HEK293 (cell line): Measurements from ENCODE around the gene MAVS.

Source experiments
- CTCF ChIA-PET: fragments of 350-600 bp; formaldehyde crosslinking; extraction: SDS; loops from one replicate; lab custom pipeline; 2021; ENCODE audit warnings: antibody characterized with exemption; lab: Yijun Ruan, JAX
- POLR2A ChIA-PET: fragments of 300-600 bp; formaldehyde crosslinking; extraction: SDS; loops from one replicate; lab custom pipeline; 2020; ENCODE audit warnings: antibody characterized with exemption, inconsistent platforms; lab: Yijun Ruan, JAX
- H3K27ac ChIP-seq: fragments of 200-500 bp; sonication (Bioruptor generic); 2 replicates; pipeline ENCODE4 v1.5.1; 2014; ENCODE audit warnings: low read depth, low read length, control low read depth, inconsistent platforms; ENCODE audit errors: extremely low read depth
- H3K36me3 ChIP-seq, 2 experiments: fragments of 200-500 bp in 1 of 2; sonication (Bioruptor generic) in 1 of 2; 1 replicate in 1 of 2; 2 replicates in 1 of 2; pipeline ENCODE4 v1.5.1; 2014 to 2017; ENCODE audit warnings: inconsistent platforms in 2 of 2, low read length in 2 of 2; ENCODE audit not compliant: control insufficient read depth in 2 of 2, insufficient read depth in 1 of 2
- H3K4me1 ChIP-seq: fragments of 200-500 bp; sonication (Bioruptor generic); 2 replicates; pipeline ENCODE4 v1.5.1; 2014; ENCODE audit warnings: mild to moderate bottlenecking, low read length, inconsistent platforms; ENCODE audit not compliant: control insufficient read depth, insufficient read depth
- H3K4me3 ChIP-seq: 2 replicates; pipeline ENCODE4 v1.5.1; 2011; ENCODE audit warnings: low read depth, mild to moderate bottlenecking, control low read depth, low read length, moderate library complexity
- H3K9me3 ChIP-seq: fragments of 200-500 bp; sonication (Bioruptor generic); 2 replicates; pipeline ENCODE4 v1.5.1; 2014; ENCODE audit warnings: low read depth, low read length, inconsistent platforms; ENCODE audit not compliant: control insufficient read depth, insufficient read depth
- GLI2 ChIP-seq: fragments of 450-650 bp; formaldehyde crosslinking; IDR thresholded peaks from 2 replicates; pipeline ENCODE4; 2017; ENCODE audit warnings: missing biosample characterization, missing genetic modification characterization, low read depth, borderline replicate concordance
- IKZF3 ChIP-seq: fragments of 450-650 bp; IDR thresholded peaks from 2 replicates; pipeline ENCODE4 v1.5.0; 2018; ENCODE audit warnings: missing biosample characterization, mild to moderate bottlenecking, missing genetic modification characterization, moderate library complexity
- PRDM1 ChIP-seq: fragments of 450-650 bp; formaldehyde crosslinking; IDR thresholded peaks from 2 replicates; pipeline ENCODE4; 2016; ENCODE audit warnings: missing biosample characterization, missing genetic modification characterization
- ZBTB26 ChIP-seq: fragments of 450-650 bp; formaldehyde crosslinking; optimal IDR thresholded peaks from 2 replicates; pipeline ENCODE3; 2016; ENCODE audit warnings: missing biosample characterization, mild to moderate bottlenecking, missing genetic modification characterization
- ZFP3 ChIP-seq: fragments of 450-650 bp; formaldehyde crosslinking; IDR thresholded peaks from 2 replicates; pipeline ENCODE4 v1.5.1; 2016; ENCODE audit warnings: low read depth, missing biosample characterization, missing genetic modification characterization
- ZNF121 ChIP-seq: fragments of 450-650 bp; formaldehyde crosslinking; IDR thresholded peaks from 2 replicates; pipeline ENCODE4 v1.5.1; 2016; ENCODE audit warnings: missing biosample characterization, missing genetic modification characterization
- ZNF157 ChIP-seq: fragments of 450-650 bp; formaldehyde crosslinking; IDR thresholded peaks from 2 replicates; pipeline ENCODE4 v1.5.1; 2016; ENCODE audit warnings: missing biosample characterization, missing genetic modification characterization
- ZNF394 ChIP-seq: fragments of 450-650 bp; formaldehyde crosslinking; IDR thresholded peaks from 2 replicates; pipeline ENCODE4 v1.5.1; 2016; ENCODE audit warnings: missing biosample characterization, missing genetic modification characterization, mild to moderate bottlenecking, moderate library complexity, borderline replicate concordance
- ZNF529 ChIP-seq: fragments of 450-650 bp; formaldehyde crosslinking; IDR thresholded peaks from 2 replicates; pipeline ENCODE4 v1.5.1; 2017; ENCODE audit warnings: missing genetic modification characterization, missing biosample characterization; ENCODE audit not compliant: insufficient replicate concordance
- ZNF677 ChIP-seq: fragments of 450-650 bp; IDR thresholded peaks from 2 replicates; pipeline ENCODE4 v1.5.0; 2018; ENCODE audit warnings: missing biosample characterization, mild to moderate bottlenecking, missing genetic modification characterization, moderate library complexity
- ZSCAN16 ChIP-seq: fragments of 450-650 bp; formaldehyde crosslinking; IDR thresholded peaks from 2 replicates; pipeline ENCODE4 v1.5.1; 2016; ENCODE audit warnings: missing biosample characterization, missing genetic modification characterization
- ZSCAN5A ChIP-seq: fragments of 450-650 bp; formaldehyde crosslinking; IDR thresholded peaks from 2 replicates; pipeline ENCODE4 v1.5.1; 2016; ENCODE audit warnings: missing biosample characterization, missing genetic modification characterization
- TF ChIP-seq, protein P1 (sequence below): fragments of 450-650 bp; formaldehyde crosslinking; IDR thresholded peaks from 2 replicates; pipeline ENCODE4 v1.5.1; 2017; ENCODE audit warnings: missing biosample characterization, missing genetic modification characterization
- TF ChIP-seq, protein P2 (sequence below): fragments of 450-650 bp; formaldehyde crosslinking; IDR thresholded peaks from 2 replicates; pipeline ENCODE4 v1.5.1; 2016; ENCODE audit warnings: missing biosample characterization, missing genetic modification characterization

The MAVS gene

GRCh38 chr20:3900187-3900604 is 53.6 kb downstream of the MAVS start:
- TF ChIP-seq, protein P1, sequence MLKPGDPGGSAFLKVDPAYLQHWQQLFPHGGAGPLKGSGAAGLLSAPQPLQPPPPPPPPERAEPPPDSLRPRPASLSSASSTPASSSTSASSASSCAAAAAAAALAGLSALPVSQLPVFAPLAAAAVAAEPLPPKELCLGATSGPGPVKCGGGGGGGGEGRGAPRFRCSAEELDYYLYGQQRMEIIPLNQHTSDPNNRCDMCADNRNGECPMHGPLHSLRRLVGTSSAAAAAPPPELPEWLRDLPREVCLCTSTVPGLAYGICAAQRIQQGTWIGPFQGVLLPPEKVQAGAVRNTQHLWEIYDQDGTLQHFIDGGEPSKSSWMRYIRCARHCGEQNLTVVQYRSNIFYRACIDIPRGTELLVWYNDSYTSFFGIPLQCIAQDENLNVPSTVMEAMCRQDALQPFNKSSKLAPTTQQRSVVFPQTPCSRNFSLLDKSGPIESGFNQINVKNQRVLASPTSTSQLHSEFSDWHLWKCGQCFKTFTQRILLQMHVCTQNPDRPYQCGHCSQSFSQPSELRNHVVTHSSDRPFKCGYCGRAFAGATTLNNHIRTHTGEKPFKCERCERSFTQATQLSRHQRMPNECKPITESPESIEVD (tag by site-specific recombination), result peak; percentile 71
- TF ChIP-seq ZBTB26 (tag by site-specific recombination) (no peak), PRDM1 (peak; percentile 86), ZNF157 (tag by site-specific recombination) (no peak), ZSCAN5A (tag by site-specific recombination) (no peak)
- Histone ChIP-seq H3K9me3 (no peaks in the 10 kb centered on the region), H3K27ac (no peak overlapping the region), H3K4me1 (peaks cover 47% of the 10 kb centered on the region), H3K36me3 (peaks cover 5 to 15% of the 10 kb centered on the region in 2 experiments; a peak in 2 of 3 replicates), H3K4me3 (no peak overlapping the region)
- ChIA-PET CTCF (no interaction called here), POLR2A (no interaction called here)

DNA sequence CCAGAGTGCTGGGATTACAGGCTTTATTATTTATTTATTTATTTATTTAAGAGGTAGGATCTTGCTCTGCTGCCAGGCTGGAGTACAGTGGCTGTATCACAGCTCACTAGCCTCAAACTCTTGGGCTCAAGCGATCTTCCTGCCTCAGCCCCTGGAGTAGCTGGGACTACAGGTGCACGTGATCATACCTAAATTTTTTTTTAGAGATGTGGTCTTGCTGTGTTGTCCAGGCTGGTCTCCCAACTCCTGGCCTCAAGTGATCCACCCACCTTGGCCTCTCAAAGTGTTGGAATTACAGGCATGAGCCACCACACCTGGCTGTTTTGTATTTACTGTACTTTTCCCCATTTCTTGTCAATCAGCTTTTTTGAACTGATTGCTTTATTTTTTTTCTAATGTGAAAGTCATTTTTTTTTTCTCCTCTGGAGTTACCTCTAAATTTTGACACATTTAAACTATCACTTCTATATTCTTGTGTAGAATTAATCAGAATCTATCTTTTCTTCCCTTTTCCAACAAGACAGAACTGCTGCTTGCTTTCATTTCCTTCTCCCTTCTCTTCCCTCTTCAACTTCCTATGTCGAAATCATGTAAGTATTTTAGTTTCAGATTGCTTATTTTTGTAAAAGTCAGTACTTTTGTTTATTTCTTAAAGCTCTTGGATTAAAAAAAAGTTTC is 54.5 kb downstream of the MAVS start:
- no peaks in the 10 kb centered on the region for H3K9me3 ChIP-seq
- no peak overlapping the region for H3K4me3 ChIP-seq
- no peak for TF ChIP-seq ZNF529 (tag by site-specific recombination)
- TF ChIP-seq IKZF3 (tag by site-specific recombination), result no peak
- no peak for TF ChIP-seq GLI2 (tag by site-specific recombination)
- peak; percentile 64 for TF ChIP-seq PRDM1
- TF ChIP-seq, protein P2, sequence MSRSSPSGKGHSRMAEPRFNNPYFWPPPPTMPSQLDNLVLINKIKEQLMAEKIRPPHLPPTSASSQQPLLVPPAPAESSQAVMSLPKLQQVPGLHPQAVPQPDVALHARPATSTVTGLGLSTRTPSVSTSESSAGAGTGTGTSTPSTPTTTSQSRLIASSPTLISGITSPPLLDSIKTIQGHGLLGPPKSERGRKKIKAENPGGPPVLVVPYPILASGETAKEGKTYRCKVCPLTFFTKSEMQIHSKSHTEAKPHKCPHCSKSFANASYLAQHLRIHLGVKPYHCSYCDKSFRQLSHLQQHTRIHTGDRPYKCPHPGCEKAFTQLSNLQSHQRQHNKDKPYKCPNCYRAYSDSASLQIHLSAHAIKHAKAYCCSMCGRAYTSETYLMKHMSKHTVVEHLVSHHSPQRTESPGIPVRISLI (tag by site-specific recombination), result peak; percentile 85
- peak; percentile 70; the same call in 1 of the 2 replicates for TF ChIP-seq ZNF394 (tag by site-specific recombination)
- TF ChIP-seq ZSCAN16 (tag by site-specific recombination), result no peak
- TF ChIP-seq ZNF677 (tag by site-specific recombination), result no peak
- no peak for TF ChIP-seq ZFP3 (tag by site-specific recombination)
- peak; percentile 74; the same call in 1 of the 2 replicates for TF ChIP-seq ZNF121 (tag by site-specific recombination)
- peaks cover 5 to 11% of the 10 kb centered on the region in 2 experiments; a peak in 2 of 3 replicates for H3K36me3 ChIP-seq
- no peak overlapping the region for H3K27ac ChIP-seq
- POLR2A ChIA-PET, result no interaction called here
- peaks cover 47% of the 10 kb centered on the region for H3K4me1 ChIP-seq
- CTCF ChIA-PET, result interaction anchor here (0.6 to 1.0 kb wide), 4 partner anchors 83 to 247 kb away, joined by 3 to 4 read pairs (median 3); no protein-coding TSS in a partner anchor
